ENCODE results near the gene MINK1.

Gene MINK1

GRCh38 chr17:4863321-4863720 lies 30.2 kb downstream of the MINK1 start:
- TF ChIP-seq ZNF280D (tag by site-specific recombination; IDR thresholded peaks at IDR 0.05) (no peak), ZNF654 (tag by site-specific recombination; IDR thresholded peaks at IDR 0.05; ENCODE audit: low read depth) (no peak), ZNF548 (tag by site-specific recombination; IDR thresholded peaks at IDR 0.05) (no peak), ZNF626 (tag by site-specific recombination; IDR thresholded peaks at IDR 0.05) (no peak), ZNF830 (tag by site-specific recombination; IDR thresholded peaks at IDR 0.05; ENCODE audit: low read depth) (no peak), ZNF514 (tag by site-specific recombination; IDR thresholded peaks at IDR 0.05) (no peak), ZNF398 (tag by site-specific recombination; IDR thresholded peaks at IDR 0.05) (no peak), ZEB2 (tag by site-specific recombination; IDR thresholded peaks at IDR 0.05) (no peak), ZNF555 (tag by site-specific recombination; conservative IDR thresholded peaks at IDR 0.05) (no peak), PRDM4 (tag by site-specific recombination; IDR thresholded peaks at IDR 0.05) (no peak), ZNF148 (tag by site-specific recombination; IDR thresholded peaks at IDR 0.05; ENCODE audit: borderline replicate concordance) (no peak), KLF9 (tag by site-specific recombination; IDR thresholded peaks at IDR 0.05; ENCODE audit: low read depth) (no peak), ZNF112 (tag by site-specific recombination; IDR thresholded peaks at IDR 0.05) (no peak), ZNF488 (tag by site-specific recombination; IDR thresholded peaks at IDR 0.05) (no peak), REPIN1 (tag by site-specific recombination; IDR thresholded peaks at IDR 0.05; ENCODE audit: low read depth) (no peak), KLF1 (tag by site-specific recombination; IDR thresholded peaks at IDR 0.05) (no peak), ZNF146 (tag by site-specific recombination; IDR thresholded peaks at IDR 0.05) (no peak), ZNF776 (tag by site-specific recombination; IDR thresholded peaks at IDR 0.05; ENCODE audit: borderline replicate concordance) (no peak), ZBTB10 (tag by site-specific recombination; IDR thresholded peaks at IDR 0.05) (no peak), ATF2 (tag by site-specific recombination; IDR thresholded peaks at IDR 0.05; ENCODE audit: low read depth) (no peak)
- Histone ChIP-seq H3K4me3 (ENCODE audit: low read depth, low read length) (no peak overlapping the region), H3K27ac (ENCODE audit: extremely low read depth, low read depth, low read length) (no peak overlapping the region), H3K36me3 (ENCODE audit: control insufficient read depth in 2 of 2, insufficient read depth in 1 of 2, low read length in 2 of 2) (peaks cover 0 to 18% of the 10 kb centered on the region in 2 experiments; a peak in 2 of 3 replicates), H3K4me1 (ENCODE audit: control insufficient read depth, insufficient read depth, low read length) (no peaks in the 10 kb centered on the region), H3K9me3 (ENCODE audit: control insufficient read depth, insufficient read depth, low read depth, low read length) (no peaks in the 10 kb centered on the region)
- CTCF ChIA-PET, result interaction anchor here (0.6 to 1.1 kb wide), 3 partner anchors 18 to 1610 kb away, joined by 3 to 5 read pairs (median 3); no protein-coding TSS in a partner anchor
- POLR2A ChIA-PET, result no interaction called here
